ENCODE data around the gene KCNIP1. TPM values are rescaled to one million over a fixed set of nuclear protein-coding genes. Genes with fewer than 3 reads are reported as not detected.

The KCNIP1 gene
- polyA plus RNA-seq, 3 donors: not detected

- Mint-ChIP-seq H3K9me3 (no peaks in the 10 kb centered on the region), H3K4me3 (no peak overlapping the region), H3K36me3 (no peaks in the 10 kb centered on the region), H3K27me3 (ENCODE audit: low read depth in 3 of 3) (peaks cover 3 to 5% (median 5%) of the 10 kb centered on the region in 3 donors), H3K27ac (no peak overlapping the region), H3K4me1 (peaks cover 9% of the 10 kb centered on the region)
- no CpG with 5 or more reads among the region's 1 CpG for WGBS (ENCODE audit: insufficient coverage)
- no peaks in the 10 kb centered on the region for H3K27me3 ChIP-seq (ENCODE audit: control insufficient read depth in 2 of 2, insufficient read depth in 2 of 2, low read length in 2 of 2)
- H3K9me3 ChIP-seq (replicated peaks in 1 of 2; ENCODE audit: control insufficient read depth in 1 of 2, insufficient read depth in 1 of 2, low read length in 2 of 2): no peaks in the 10 kb centered on the region
- H3K27ac ChIP-seq (ENCODE audit: low read depth in 1 of 2, low read length in 2 of 2): no peak overlapping the region
- H3K9ac ChIP-seq (ENCODE audit: insufficient read depth, low read length, poor library complexity, severe bottlenecking): no peak overlapping the region
- DNase-seq: no peak
- no peaks in the 10 kb centered on the region for H4K20me1 ChIP-seq (ENCODE audit: insufficient read depth, low read length)
- H3K79me2 ChIP-seq (ENCODE audit: insufficient read depth, low read length): no peaks in the 10 kb centered on the region
- no peak overlapping the region for H3K4me2 ChIP-seq (replicated peaks; ENCODE audit: extremely low read depth, low read length, poor library complexity, severe bottlenecking)
- intact Hi-C loops (cut with micrococcal nuclease): no loop called here
- no peak overlapping the region for H2AFZ ChIP-seq (ENCODE audit: insufficient read depth, low read depth, low read length, poor library complexity, severe bottlenecking)
- H3K4me3 ChIP-seq (replicated peaks in 1 of 3; ENCODE audit: low read depth in 2 of 3, low read length in 3 of 3): no peak overlapping the region
- no peak for TF ChIP-seq CTCF (IDR thresholded peaks at IDR 0.05)
- no peaks in the 10 kb centered on the region for H3K36me3 ChIP-seq (replicated peaks in 1 of 2; ENCODE audit: control insufficient read depth in 1 of 2, insufficient read depth in 2 of 2, low read length in 2 of 2)
- no peaks in the 10 kb centered on the region for H3K4me1 ChIP-seq (ENCODE audit: control insufficient read depth in 1 of 2, insufficient read depth in 2 of 2, low read length in 2 of 2)
Measured at GRCh38 chr5:170619869-170620268, 116.0 kb downstream of the KCNIP1 start.

- no peaks in the 10 kb centered on the region for H3K36me3 Mint-ChIP-seq
- H4K20me1 ChIP-seq (ENCODE audit: insufficient read depth, low read length): no peaks in the 10 kb centered on the region
- H3K4me3 Mint-ChIP-seq: no peak overlapping the region
- no peak for DNase-seq
- H3K27ac ChIP-seq (ENCODE audit: low read depth in 1 of 2, low read length in 2 of 2): no peak overlapping the region
- H3K4me3 ChIP-seq (replicated peaks in 1 of 3; ENCODE audit: low read depth in 2 of 3, low read length in 3 of 3): no peak overlapping the region
- H3K4me2 ChIP-seq (replicated peaks; ENCODE audit: extremely low read depth, low read length, poor library complexity, severe bottlenecking): no peak overlapping the region
- TF ChIP-seq CTCF (IDR thresholded peaks at IDR 0.05): no peak
- no peaks in the 10 kb centered on the region for H3K9me3 ChIP-seq (replicated peaks in 1 of 2; ENCODE audit: control insufficient read depth in 1 of 2, insufficient read depth in 1 of 2, low read length in 2 of 2)
- H3K27me3 ChIP-seq (ENCODE audit: control insufficient read depth in 2 of 2, insufficient read depth in 2 of 2, low read length in 2 of 2): no peaks in the 10 kb centered on the region
- H3K4me1 ChIP-seq (ENCODE audit: control insufficient read depth in 1 of 2, insufficient read depth in 2 of 2, low read length in 2 of 2): no peaks in the 10 kb centered on the region
- no peaks in the 10 kb centered on the region for H3K79me2 ChIP-seq (ENCODE audit: insufficient read depth, low read length)
- no peaks in the 10 kb centered on the region for H3K36me3 ChIP-seq (replicated peaks in 1 of 2; ENCODE audit: control insufficient read depth in 1 of 2, insufficient read depth in 2 of 2, low read length in 2 of 2)
- H3K27me3 Mint-ChIP-seq (ENCODE audit: low read depth in 3 of 3): peaks cover 5% of the 10 kb centered on the region in 3 donors
- H3K4me1 Mint-ChIP-seq: peaks cover 6% of the 10 kb centered on the region
- no peak overlapping the region for H3K27ac Mint-ChIP-seq
- H3K9me3 Mint-ChIP-seq: no peaks in the 10 kb centered on the region
- no peak overlapping the region for H2AFZ ChIP-seq (ENCODE audit: insufficient read depth, low read depth, low read length, poor library complexity, severe bottlenecking)
- WGBS (ENCODE audit: insufficient coverage): 93% methylated on average over 11 of the region's 16 CpGs
- intact Hi-C loops (cut with micrococcal nuclease): loop anchor here (2.0 kb wide), 1 partner anchor 188 kb away; no protein-coding TSS in a partner anchor
- no peak overlapping the region for H3K9ac ChIP-seq (ENCODE audit: insufficient read depth, low read length, poor library complexity, severe bottlenecking)
Measured at GRCh38 chr5:170622933-170623332, 119.1 kb downstream of the KCNIP1 start.
